Fibroblast of lung (primary cell): ENCODE measurements around the gene MAK.

Experiments used
- CTCF ChIP-seq, 2 donors: IDR thresholded peaks in 1 of 2; conservative IDR thresholded peaks in 1 of 2; 1 replicate in 1 of 2; 2 replicates in 1 of 2; pipeline ENCODE4 v1.5.1; 2011 to 2012; ENCODE audit warnings: low read length in 2 of 2, control low read depth in 1 of 2, inconsistent platforms in 1 of 2, low read depth in 1 of 2, mild to moderate bottlenecking in 1 of 2
- EZH2 ChIP-seq: IDR thresholded peaks from 2 replicates; pipeline ENCODE4 v1.5.1; 2012; ENCODE audit warnings: low read length, control low read depth, mild to moderate bottlenecking; ENCODE audit errors: missing control alignments

GRCh38 chr6:10733863-10734262 is 104.5 kb downstream of the MAK start:
- TF ChIP-seq CTCF (conservative IDR thresholded peaks at IDR 0.05 in 1 of 2, IDR thresholded peaks at IDR 0.05 in 1 of 2; ENCODE audit: low read depth in 1 of 2, low read length in 2 of 2) (no peak), EZH2 (no peak)
